HG02943 (cell line): ENCODE results near the gene ACTBL2.
"Not testable (repeated sequence)": the region's sequence is repeated elsewhere in the genome, so short reads cannot be mapped to it uniquely, and the experiment has no call there.

Experiments used
- ATAC-seq: cut with Tn5 transposase; IDR thresholded peaks from one replicate; pipeline ENCODE4 v1.9.1; 2021; ENCODE audit warnings: mild to moderate bottlenecking, low read depth, moderate library complexity; ENCODE audit not compliant: unreplicated experiment

ACTBL2 gene

GRCh38 chr5:57482671-57483106 is at the start of gene ACTBL2:
ACTBL2 (minus strand) TSS chr5:57482811; CDS start chr5:57482707, 104 bp downstream.
- ATAC-seq, result no peak

- no peak for ATAC-seq
These were observed 48.7 kb upstream of the ACTBL2 start for GRCh38 chr5:57531333-57531732.

GRCh38 chr5:57529864-57530263 is 47.3 kb upstream of the ACTBL2 start:
- ATAC-seq, result no peak

GRCh38 chr5:57527870-57528269 is 45.3 kb upstream of the ACTBL2 start:
- ATAC-seq, result no peak

- no peak for ATAC-seq
These were observed 41.9 kb upstream of the ACTBL2 start for GRCh38 chr5:57524348-57525060.

- not testable (repeated sequence) for ATAC-seq
These were observed 39.9 kb upstream of the ACTBL2 start for GRCh38 chr5:57522477-57522876.

- not testable (repeated sequence) for ATAC-seq
These were observed 35.8 kb upstream of the ACTBL2 start for GRCh38 chr5:57518415-57518814.

- no peak for ATAC-seq
These were observed 34.6 kb upstream of the ACTBL2 start for GRCh38 chr5:57517250-57517649.

GRCh38 chr5:57513785-57514184 is 31.2 kb upstream of the ACTBL2 start:
- no peak for ATAC-seq

GRCh38 chr5:57511321-57511720 is 28.7 kb upstream of the ACTBL2 start:
- ATAC-seq, result no peak

- ATAC-seq, result no peak
These were observed 27.1 kb upstream of the ACTBL2 start for GRCh38 chr5:57509501-57510260.

- no peak for ATAC-seq
These were observed 25.6 kb upstream of the ACTBL2 start for GRCh38 chr5:57508211-57508610.

- ATAC-seq, result no peak
These were observed 22.9 kb upstream of the ACTBL2 start for GRCh38 chr5:57505272-57506200.

- no peak for ATAC-seq
These were observed 21.7 kb upstream of the ACTBL2 start for GRCh38 chr5:57504357-57504756.

GRCh38 chr5:57503433-57503832 is 20.8 kb upstream of the ACTBL2 start:
- ATAC-seq, result no peak

- no peak for ATAC-seq
These were observed 19.0 kb upstream of the ACTBL2 start for GRCh38 chr5:57501414-57502201.

- peak; percentile 88 for ATAC-seq
These were observed 16.8 kb upstream of the ACTBL2 start for GRCh38 chr5:57499262-57500050.

GRCh38 chr5:57497733-57498132 is 15.1 kb upstream of the ACTBL2 start:
- no peak for ATAC-seq
